Measurements from ENCODE around the gene LIMS3.
"Not testable (repeated sequence)": the region's sequence is repeated elsewhere in the genome, so short reads cannot be mapped to it uniquely, and the experiment has no call there.

GRCh38 chr2:109950146-109950843 lies 51.8 kb downstream of the LIMS3 start:
- not testable (repeated sequence) for TF ChIP-seq CTCF (IDR thresholded peaks at IDR 0.05; ENCODE audit: insufficient read depth, low read length, poor library complexity, severe bottlenecking); EZH2phosphoT487 (conservative IDR thresholded peaks at IDR 0.05; ENCODE audit: low read length)
